GM12865 (cell line): ENCODE data around the gene LPAR1.
A peak's percentile ranks its signal among the peaks of the same experiment; 100 is the strongest.

Experiments used
- DNase-seq: peaks from one replicate; pipeline ENCODE4 v3.0.0; 2010; ENCODE audit warnings: low read depth
- H3K4me3 ChIP-seq: 2 replicates; pipeline ENCODE4 v1.5.1; 2011; ENCODE audit warnings: mild to moderate bottlenecking, low read depth, low read length, control low read depth
- CTCF ChIP-seq: IDR thresholded peaks from 2 replicates; pipeline ENCODE4 v1.5.1; 2011; ENCODE audit warnings: low read length, control low read depth, low read depth, inconsistent platforms; ENCODE audit not compliant: insufficient read depth; ENCODE audit errors: missing control alignments

The LPAR1 gene

GRCh38 chr9:111004936-111005335 is 33.3 kb downstream of the LPAR1 start:
- TF ChIP-seq CTCF, result no peak
- DNase-seq, result no peak
- no peak overlapping the region for H3K4me3 ChIP-seq

- H3K4me3 ChIP-seq, result no peak overlapping the region
- no peak for TF ChIP-seq CTCF
- no peak for DNase-seq
Observed at GRCh38 chr9:111003182-111003581, 35.1 kb downstream of the LPAR1 start.

GRCh38 chr9:111001526-111001925 is 36.7 kb downstream of the LPAR1 start:
- no peak for DNase-seq
- no peak for TF ChIP-seq CTCF
- H3K4me3 ChIP-seq, result no peak overlapping the region

GRCh38 chr9:111000202-111000601 is 38.1 kb downstream of the LPAR1 start:
- no peak for TF ChIP-seq CTCF
- DNase-seq, result no peak
- no peak overlapping the region for H3K4me3 ChIP-seq

GRCh38 chr9:110999379-110999778 is 38.9 kb downstream of the LPAR1 start:
- H3K4me3 ChIP-seq, result no peak overlapping the region
- DNase-seq, result peak; percentile 55
- no peak for TF ChIP-seq CTCF

- no peak for TF ChIP-seq CTCF
- H3K4me3 ChIP-seq, result no peak overlapping the region
- no peak for DNase-seq
Observed at GRCh38 chr9:110997847-110998246, 40.4 kb downstream of the LPAR1 start.

- no peak for TF ChIP-seq CTCF
- H3K4me3 ChIP-seq, result no peak overlapping the region
- no peak for DNase-seq
Observed at GRCh38 chr9:110996436-110997220, 41.6 kb downstream of the LPAR1 start.
